VCaP (cell line): Measurements from ENCODE around the gene CMTM4.
A peak's percentile ranks its signal among the peaks of the same experiment; 100 is the strongest.

ENCODE experiments used
- H3K27ac ChIP-seq: fragments of 450-650 bp; 2 replicates; pipeline ENCODE4 v1.5.1; 2017
- TF ChIP-seq, protein P1 (sequence below): fragments of 450-650 bp; conservative IDR thresholded peaks from 2 replicates; pipeline ENCODE4 v1.5.1; 2017; ENCODE audit warnings: mild to moderate bottlenecking, moderate library complexity

The CMTM4 gene

DNA sequence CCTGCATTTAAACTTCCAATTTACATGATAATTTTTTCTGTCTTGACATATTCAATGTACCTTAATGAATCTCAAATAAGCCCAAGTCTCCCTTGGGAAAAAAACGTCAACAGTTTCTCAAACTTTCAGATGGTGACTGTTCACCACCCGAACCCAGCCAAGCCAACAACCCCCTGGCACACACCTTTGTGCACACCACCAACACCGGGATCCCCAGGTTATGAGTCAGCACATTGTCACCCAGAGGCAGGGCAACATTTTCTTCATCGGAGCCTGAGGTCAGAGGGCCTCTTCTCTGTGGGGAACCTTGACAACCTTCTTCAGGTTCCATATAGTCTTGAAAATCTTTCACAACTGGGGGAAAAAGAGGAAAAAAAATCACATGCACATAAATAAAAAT, 39.3 kb upstream of the CMTM4 start:
- TF ChIP-seq, protein P1, sequence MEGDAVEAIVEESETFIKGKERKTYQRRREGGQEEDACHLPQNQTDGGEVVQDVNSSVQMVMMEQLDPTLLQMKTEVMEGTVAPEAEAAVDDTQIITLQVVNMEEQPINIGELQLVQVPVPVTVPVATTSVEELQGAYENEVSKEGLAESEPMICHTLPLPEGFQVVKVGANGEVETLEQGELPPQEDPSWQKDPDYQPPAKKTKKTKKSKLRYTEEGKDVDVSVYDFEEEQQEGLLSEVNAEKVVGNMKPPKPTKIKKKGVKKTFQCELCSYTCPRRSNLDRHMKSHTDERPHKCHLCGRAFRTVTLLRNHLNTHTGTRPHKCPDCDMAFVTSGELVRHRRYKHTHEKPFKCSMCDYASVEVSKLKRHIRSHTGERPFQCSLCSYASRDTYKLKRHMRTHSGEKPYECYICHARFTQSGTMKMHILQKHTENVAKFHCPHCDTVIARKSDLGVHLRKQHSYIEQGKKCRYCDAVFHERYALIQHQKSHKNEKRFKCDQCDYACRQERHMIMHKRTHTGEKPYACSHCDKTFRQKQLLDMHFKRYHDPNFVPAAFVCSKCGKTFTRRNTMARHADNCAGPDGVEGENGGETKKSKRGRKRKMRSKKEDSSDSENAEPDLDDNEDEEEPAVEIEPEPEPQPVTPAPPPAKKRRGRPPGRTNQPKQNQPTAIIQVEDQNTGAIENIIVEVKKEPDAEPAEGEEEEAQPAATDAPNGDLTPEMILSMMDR: no peak
- H3K27ac ChIP-seq: no peak overlapping the region

DNA sequence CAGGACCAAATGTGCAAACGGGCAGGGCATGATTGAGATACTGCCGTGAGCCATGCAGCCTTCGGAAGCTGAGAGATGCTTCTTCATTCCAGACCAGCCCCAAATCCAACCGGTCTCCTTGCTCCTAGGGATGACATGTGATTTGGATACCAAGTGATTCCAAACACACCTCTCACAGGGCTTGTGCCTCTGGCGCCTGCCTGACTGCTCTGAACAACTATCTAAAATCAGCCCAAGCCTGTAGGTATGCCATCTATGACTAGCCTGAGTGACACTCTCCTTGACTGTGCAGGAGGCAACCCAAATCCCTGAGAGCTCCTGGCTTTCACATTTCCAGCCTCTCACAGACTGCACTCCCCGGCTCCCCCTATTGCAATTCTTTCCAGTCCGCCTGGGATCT, 34.6 kb upstream of the CMTM4 start:
- TF ChIP-seq, protein P1: no peak
- H3K27ac ChIP-seq: no peak overlapping the region

DNA sequence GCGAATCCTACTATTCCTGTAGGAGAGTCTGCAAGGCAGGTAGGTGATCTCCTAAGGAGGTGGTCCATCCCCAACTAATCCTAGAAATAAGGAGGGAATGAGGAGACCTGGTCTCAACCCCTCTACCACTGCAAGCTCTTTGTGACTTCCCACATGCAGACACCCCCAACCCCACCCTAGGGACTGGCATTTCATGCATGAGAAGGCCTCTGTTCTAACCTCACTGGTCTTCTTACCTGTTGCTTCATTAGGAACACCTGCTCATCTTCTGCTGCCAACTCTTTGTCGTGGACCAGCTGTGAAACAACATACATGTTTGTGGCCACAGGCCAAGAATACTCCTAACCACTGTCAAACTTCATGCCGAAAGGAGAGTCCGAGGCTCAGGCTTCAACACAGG, 32.3 kb upstream of the CMTM4 start:
- no peak overlapping the region for H3K27ac ChIP-seq
- TF ChIP-seq, protein P1: no peak

DNA sequence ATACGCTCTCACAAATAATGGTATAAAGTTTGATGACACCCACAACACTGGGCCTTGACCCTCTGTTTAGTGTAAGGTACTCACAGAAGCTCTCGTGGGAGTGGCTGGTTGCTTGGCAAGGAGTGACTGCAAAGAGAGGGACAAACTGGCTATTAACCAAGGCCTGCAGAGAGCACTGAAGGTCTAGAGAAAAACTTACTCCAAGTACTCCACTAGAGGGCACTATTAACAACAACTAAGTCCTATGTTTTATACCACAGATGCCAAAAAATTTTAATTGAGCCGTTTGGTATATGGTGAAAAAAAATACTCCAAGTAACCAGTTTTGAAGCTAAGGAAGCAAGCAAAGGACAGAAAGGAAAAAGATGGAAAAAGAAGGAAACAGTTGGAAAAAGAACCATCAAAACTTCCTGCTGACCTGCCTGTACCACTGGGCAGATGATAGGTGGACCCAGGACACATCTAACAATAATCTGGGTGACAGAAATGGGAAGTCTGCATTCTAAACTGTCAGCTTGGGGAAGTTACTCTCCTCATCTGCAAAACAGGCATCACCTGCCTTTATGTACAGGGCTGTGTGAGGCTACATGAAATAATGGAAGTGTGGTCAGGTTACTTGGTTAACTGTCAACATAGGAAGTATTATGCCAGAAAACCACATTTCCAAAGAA, 31.7 kb upstream of the CMTM4 start:
- no peak overlapping the region for H3K27ac ChIP-seq
- TF ChIP-seq, protein P1: peak; percentile 69

DNA sequence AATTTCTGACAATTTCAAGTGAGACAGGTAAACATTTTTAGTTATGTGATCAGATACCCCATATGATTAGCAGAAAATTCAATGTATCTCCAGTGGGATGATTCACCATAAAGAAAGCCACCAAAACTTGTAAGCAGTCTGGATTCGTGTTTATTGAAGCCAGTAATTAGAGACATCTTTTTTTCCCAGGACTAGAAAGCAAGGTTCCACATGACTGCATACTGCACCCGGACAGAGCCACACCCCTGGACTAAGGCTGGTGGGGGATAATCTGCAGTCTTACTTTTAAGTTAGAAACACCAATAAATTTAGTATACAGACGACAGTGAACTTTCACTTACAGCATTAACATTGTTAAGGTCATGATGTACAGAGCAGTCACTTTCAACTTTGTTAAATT, 24.2 kb upstream of the CMTM4 start:
- H3K27ac ChIP-seq: no peak overlapping the region
- TF ChIP-seq, protein P1: no peak

DNA sequence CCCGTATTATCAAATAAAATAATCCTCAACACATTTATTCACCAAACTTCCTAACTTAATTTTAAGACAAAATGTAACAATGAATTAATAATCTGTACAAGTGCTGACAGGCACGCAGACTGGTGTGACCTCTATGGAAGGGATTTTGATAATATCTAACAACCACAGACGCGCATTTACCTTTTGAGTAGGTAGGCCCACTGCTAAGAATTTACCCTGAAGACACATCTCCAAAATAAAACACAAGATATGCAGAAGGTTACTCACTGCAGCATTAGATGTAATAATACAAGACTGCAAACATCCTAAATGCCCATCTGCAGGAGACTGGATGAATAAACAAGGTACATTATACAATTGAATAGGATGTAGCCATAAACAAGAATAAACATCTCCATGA, 22.7 kb upstream of the CMTM4 start:
- TF ChIP-seq, protein P1: no peak
- H3K27ac ChIP-seq: no peak overlapping the region

DNA sequence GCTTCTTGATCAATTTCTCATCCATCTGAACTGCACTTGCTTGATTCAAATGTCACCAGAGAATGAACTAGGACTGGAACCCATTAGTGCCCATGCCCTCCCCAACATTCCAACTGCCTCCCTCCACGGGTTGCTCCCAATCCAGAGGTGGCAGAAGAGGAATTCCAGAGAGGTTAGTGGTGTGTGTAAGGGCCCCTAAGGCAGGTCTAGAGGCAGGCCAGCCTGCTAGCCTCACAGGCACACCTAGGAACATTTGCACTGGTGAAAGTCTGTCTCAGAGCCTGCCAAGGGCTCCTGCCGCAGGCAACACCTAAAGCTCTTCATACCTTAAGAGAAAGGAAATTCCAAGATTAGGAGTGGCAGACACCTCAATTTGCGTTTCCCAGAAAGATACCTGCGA, 21.2 kb upstream of the CMTM4 start:
- H3K27ac ChIP-seq: no peak overlapping the region
- TF ChIP-seq, protein P1: no peak
